Hematopoietic multipotent progenitor cell (in vitro differentiated cells): ENCODE results near the gene GTF2F2. TPM values are rescaled to one million over a fixed set of nuclear protein-coding genes. Genes with fewer than 3 reads are reported as not detected.
"Not testable (repeated sequence)": the region's sequence is repeated elsewhere in the genome, so short reads cannot be mapped to it uniquely, and the experiment has no call there.

ENCODE experiments used
- DNase-seq, 3 donors: peaks; one replicate each; pipeline ENCODE4 v3.0.0-alpha.2; 2011 to 2015; ENCODE audit warnings: low read depth in 2 of 3, low spot score in 2 of 3
- total RNA-seq: library from RNA; depleted of rRNA; stranded (reverse); fragments of >200 nt; gene quantifications from one replicate; pipeline ENCODE4 v1.2.3, GENCODE V29; 2012

GTF2F2 gene
- total RNA-seq, 1 donor: 9.7 TPM

DNA sequence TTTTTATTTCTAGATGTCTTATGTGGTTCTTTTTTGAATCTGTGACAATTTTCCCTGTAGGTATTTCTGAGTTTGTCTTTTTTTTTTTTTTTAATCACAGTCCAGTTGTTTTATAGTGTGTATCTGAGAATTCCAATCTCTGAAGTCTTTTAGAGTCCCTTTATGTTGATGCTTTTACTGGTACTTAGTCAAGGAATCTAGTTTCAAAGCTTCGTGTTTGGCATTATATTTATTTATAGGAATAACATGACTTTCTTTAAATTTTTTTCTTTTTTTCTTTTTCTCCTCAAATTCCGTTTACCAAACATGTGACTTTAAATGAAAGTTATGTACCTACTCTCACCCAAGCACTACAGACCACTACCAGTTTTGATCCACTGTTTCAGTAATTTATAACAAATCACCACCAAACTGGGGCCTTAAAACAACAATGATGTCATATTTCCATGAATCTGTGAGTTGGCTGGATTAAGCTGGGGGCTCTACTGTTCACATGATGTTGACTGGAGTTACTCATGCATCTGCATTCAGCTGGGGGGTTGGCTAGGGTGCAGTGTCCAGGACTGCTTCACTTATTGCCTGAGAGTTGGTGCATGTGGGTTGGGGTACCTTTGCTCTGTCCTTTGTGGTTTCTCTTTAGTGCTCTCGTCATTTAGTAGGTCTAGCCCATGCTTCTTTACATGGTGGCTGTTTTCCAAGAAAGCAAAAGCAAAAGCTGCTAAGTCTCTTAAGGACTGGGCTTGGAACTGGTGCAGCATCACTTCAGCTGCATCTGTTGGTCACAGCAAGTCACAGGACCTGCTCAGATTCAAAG lies 58.2 kb downstream of the GTF2F2 start:
- DNase-seq: no peak

DNA sequence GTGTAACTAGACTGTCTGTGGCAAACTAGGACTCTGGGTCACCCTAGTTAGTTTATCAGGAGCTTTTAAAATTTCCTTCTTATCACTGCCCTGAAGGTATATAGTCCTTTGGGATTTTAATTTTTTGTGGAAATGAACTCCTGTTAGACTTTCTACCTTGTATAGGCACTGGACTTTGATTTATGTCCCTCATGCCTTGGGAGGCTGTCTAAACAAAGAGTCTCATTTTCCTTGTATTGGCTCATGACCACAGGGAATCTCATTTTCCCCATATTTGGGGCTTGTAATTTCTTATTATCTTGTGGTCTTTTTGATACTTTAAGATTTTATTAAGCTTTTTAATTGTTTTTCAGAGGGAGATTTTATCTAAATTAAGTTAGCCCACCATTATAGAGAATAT lies 59.1 kb downstream of the GTF2F2 start:
- no peak for DNase-seq

DNA sequence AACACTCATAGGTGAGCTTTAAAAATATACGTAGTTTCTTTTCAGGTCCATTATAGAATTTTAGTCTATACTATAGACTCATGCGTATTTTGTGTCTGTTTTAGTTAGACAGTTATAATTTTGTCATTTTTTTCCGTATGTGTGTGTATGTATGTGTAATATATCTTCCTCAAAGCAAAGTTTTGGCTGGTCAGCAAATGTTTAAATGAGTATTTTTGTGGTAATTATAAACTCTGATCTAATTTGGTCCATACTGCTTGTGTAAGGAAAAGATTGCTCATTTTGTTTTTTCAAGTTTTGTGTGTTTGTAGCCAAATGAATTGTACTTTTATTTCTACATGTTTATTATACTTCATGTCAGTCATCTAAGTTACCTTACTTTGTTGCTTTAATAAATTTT lies 60.0 kb downstream of the GTF2F2 start:
- no peak for DNase-seq

DNA sequence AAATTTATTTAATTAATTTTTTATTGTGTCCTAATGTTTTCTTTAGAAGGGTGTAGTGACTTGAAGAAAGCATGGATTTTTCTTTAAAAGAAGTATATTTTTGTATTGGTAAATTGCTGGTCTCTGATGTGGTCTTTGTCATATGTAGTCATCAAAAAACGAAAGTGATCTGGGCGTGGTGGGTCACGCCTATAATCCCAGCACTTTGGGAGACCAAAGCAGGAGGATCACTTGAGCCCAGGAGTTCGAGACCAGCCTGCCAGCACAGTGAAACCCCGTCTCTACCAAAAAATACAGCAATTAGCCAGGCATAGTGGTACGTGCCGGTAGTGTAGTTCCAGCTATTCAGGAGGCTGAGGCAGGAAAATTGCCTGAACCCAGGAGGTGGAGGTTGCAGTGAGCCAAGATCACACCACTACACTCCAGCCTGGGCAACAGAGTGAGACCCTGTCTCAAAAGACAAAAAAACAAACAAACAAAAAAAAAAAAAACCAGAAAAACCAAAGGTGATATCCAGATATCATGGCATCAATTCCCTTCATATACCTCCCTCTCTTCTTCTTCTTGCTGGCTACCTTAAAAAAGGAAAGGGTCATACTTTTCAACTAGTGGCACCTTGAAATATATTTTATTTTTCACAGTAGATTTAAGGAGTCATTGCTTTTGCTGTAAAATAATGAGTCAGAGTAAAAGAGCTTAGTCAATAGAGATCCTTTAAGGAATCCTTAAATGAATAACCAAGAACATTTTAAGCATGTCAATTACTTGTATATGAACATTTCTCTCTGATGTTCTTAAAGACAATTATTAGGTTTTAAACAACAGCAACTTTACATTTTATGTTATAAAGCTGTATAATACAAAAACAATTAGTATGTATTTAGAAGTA lies 60.6 kb downstream of the GTF2F2 start:
- no peak for DNase-seq

DNA sequence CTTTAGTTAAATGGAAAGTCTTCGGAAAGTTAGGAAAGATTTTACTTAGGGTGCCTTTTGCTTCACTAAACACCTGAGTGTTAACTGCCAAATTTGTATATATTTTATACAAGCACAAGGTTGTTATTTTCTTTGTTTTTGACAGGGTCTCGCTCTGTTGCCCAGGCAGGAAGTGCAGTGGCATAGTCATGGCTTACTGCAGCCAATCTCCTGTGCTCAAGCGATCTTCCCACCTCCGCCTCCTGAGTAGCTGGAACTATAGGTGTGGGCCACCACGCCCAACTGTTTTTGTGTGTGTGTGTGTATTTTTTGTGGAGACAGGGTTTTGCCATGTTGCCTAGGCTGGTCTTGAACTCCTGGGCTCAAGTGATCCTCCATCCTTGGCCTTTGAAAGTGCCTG lies 64.4 kb downstream of the GTF2F2 start:
- DNase-seq: no peak

DNA sequence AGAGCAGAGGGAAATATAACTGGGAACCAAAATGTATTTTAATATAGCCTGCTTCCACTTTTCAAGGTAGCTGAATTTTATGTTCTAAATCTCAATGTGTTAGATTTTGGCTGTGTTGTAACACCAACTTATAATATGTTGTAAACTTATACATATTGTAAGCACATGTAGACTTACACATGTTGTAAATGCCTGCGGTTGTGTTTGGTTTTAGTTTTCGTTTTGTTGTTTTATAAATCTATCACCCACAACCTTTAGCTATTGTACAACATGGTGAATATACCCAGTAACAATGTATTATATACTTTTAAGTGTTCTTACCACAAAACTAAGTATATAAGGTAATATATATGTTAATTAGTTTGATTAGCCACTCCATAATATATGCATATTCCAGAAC lies 65.0 kb downstream of the GTF2F2 start:
- DNase-seq: no peak

DNA sequence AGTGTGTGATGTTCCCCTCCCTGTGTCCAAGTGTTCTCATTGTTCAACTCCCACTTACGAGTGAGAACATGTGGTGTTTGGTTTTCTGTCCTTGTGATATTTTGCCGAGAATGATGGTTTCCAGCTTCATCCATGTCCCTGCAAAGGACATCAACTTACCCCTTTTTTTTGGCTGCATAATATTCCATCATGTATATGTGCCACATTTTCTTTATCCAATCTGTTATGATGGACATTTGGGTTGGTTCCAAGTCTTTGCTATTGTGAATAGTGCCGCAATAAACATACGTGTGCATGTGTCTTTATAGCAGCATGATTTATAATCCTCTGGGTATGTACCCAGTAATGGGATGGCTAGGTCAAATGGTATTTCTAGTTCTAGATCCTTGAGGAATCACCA lies 68.8 kb downstream of the GTF2F2 start:
- not testable (repeated sequence) for DNase-seq

DNA sequence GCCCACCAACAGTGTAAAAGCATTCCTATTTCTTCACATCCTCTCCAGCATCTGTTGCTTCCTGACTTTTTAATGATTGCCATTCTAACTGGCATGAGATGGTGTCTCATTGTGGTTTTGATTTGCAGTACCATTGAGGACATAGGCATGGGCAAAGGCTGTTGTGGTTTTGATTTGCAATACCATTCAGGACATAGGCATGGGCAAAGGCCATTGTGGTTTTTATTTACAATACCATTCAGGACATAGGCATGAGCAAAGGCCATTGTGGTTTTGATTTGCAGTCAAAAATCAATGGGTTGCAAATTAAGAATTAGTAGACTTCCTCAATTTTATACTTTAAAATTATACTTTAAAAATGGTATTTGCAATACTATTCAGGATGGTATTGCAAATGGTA lies 69.2 kb downstream of the GTF2F2 start:
- not testable (repeated sequence) for DNase-seq

DNA sequence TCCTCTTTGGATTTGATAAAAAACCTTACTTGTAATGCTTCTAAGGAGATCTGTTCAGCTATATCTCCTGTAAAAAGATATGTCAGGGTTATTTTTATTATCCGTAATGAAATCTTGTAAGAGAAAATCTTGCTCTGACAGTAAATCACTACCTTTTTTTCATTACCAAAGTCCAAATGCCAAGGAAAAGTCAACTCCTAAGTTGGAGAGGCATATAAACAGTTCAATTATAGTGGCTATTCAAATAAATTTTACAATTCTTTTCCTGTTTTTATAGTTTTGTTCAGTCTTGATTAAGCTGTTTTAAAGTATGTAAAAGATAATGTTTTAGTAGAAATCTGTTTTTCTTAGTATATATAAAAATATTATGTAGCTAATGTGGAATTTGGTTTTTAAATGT lies 71.6 kb downstream of the GTF2F2 start:
- DNase-seq: no peak

DNA sequence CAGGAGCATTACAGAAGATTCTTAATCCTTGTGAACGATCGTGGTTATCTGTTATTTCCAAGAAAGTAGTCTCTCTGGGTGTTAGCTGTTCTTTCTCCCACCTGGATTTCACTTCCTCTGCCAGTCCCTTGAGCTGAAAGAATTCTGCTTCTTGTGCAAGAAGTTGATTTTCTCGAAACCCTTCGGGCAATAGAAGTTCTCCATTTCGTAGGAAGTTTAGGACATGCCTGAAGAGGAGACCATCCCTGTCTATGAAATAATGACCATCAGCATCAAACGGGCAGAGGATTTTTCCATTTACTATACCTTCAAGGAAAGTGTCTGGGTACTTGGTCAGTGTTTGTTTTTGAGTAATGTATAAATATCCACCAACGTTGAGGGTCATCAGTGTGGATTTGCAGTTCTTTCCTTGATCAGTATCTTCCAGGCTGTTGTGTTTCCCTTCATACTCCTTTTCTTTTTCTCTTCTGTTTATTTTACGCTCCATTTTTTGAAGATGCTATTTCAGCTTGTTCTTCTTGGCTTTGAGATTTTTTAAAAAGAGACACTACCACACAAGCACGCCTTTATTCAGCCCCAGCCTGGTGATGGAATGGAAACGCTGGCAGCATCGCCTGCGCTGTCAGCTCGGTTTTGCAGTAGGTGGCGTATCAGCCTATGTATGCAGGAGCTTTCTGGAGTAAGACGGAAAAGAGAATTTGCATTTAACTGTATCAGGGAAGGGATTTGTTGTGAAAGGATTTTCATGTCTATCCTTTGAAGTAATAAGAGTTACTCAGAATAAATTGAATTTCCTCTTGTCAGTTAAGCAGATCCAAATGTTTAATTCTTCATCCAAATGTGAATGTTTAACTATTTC lies 74.0 kb downstream of the GTF2F2 start:
- DNase-seq: no peak

DNA sequence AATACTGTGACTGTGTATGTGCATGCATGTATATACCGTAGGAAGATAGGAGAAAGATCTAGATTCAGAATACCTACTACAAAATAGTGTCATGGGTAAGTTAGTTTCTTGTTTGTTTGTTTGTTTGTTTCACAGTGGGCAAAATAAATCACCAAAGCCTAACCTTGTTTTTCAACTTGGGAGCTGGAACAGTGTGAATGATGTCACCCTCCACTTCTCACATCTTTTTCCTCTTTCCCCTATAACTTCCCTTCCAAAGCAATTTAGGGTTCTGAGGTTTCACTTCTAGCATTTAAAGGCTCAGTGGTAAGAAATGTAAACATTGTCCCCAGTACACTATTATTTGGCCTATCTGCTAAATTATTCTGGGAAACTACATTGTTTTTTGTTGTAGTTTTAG lies 75.1 kb downstream of the GTF2F2 start:
- DNase-seq: peak in 1 of 3 donors; percentile 16

DNA sequence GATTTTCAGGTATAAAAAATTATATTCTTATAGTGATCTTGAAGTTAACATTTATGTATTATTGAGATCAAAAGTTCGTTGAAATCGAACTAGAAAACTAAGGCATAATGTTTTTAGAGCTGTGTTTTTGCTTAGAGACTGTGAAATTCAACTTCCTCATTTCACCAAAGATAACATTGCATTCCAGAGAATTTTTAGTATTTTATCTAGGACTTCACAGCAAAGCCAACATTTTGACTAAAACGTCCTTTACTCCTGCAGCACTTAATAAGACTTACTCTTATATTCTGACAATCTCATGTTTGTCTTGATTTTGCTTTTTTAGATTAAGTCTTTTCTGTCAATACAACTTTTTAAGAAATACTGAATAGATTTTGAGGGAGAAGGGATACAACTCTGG lies 75.8 kb downstream of the GTF2F2 start:
- DNase-seq: peak in 1 of 3 donors; percentile 12

DNA sequence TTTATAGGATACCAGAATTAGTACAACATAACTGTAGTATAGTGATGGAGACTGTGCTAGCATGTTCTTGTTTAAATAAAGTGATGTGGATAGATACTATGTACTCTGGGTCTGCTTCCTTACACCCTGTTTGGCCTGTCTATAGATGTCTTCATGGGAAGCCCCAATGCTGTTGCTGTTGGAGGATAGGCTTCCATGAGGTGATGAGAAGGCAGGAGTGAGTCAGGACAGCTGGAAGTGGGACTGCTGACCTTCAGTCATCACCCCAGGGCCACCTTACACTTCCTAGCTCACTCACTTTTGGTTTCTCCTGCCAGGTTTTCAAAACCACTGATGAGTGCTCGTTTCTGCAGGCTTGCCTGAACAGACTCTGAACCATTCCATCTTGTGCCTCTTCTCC lies 76.3 kb downstream of the GTF2F2 start:
- no peak for DNase-seq

DNA sequence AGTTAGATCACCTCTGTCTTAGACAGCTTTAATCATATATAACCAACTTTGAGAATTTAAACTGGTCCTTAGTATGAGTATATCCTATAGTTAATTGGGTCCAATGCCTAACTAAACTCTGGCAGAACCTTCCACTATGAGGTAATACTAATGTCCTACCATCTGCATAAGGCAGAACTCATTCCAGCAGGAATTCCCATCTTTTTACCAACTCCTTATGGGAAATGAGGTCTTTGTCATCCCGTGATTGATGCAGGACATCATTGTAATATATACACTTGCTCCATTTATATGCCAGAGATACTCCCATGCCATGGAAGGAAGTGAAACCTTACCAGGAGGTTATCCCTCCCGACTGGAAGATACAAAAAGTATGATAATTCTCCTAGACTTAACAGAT lies 77.7 kb downstream of the GTF2F2 start:
- DNase-seq: no peak

DNA sequence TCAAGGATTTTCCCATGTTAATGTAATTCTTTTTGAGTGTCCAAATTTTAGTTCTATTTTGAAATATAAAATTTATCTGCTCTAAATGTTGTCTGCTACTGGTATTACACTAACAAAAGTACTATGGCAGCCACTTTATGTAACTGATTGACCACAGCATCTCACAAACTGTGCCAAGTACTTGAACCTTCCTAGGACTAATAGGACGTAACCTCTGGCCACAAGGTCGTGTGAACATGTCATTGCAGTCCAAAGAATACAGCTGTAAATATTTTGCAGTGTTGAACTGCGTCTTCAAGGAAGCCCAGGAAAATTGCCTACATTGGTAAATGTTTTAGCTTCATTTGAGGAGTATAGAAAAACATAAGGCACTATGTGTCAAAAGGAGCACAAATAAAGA lies 78.6 kb downstream of the GTF2F2 start:
- no peak for DNase-seq

DNA sequence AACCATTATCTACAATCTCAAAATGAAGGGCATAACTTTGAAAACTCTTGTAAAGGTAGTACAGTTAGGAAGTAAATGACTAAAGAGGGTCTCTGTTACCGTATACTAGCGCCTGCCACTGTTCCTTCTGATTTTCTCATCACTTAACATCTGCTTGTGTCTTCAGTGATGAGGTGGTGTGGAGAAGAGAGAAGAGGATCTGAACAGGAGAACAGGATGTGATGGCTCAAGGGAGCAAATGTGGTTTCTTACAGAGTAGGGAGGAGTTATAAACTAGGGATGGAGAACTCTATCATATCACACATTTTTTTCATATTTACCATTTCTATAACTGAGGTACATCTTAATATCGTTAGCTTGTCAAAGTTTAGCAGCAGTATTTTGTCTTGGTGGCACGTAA lies 79.4 kb downstream of the GTF2F2 start:
- no peak for DNase-seq

DNA sequence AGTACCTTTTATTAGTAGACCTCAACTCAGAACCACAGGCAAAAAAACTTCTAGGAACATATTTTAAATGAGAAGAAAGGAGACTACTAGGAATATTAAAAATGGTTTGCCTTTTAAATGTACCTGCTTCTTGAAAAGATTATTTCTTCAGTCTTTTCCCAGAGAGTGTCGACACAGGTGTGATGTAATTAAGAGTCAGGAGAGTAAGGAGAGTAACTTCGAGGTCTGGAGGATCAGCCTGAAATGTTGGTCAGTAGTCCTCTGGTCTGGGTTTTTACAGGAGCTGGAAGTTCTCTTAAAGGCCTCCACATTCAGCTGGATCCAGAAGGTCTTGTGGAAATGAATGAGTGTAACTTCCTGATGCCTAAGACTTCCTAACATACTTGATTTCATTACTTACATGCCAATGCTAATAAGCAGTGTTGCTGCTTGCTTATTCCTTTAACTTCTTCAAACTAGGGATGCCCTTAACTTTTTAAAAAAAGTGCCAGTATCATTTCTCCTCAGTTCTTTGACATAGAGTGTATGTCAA lies 80.5 kb downstream of the GTF2F2 start, which contains the start of gene KCTD4:
Gene KCTD4 (minus strand): TSS at position 345 of the 532 bp plus-strand sequence. CDS start 6,478 bp downstream, outside the sequence.
- DNase-seq: no peak

DNA sequence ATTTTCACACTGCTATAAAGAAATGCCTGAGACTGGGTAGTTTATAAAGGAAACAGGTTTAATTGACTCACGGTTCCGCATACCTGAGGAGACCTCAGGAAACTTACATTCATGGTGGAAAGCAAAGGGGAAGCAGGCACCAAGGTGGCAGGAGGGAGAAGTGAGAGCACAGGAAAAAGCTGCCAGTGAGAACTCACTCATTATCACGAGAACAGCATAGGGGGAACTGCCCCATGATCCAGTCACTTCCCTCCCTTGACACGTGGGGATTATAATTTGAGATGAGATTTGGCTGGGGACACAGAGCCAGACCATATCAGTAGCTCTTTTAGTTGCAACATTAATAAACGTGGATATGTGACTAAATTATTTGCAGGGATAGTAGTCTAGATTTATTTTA lies 84.8 kb downstream of the GTF2F2 start:
- peak in 1 of 3 donors; percentile 39 for DNase-seq

DNA sequence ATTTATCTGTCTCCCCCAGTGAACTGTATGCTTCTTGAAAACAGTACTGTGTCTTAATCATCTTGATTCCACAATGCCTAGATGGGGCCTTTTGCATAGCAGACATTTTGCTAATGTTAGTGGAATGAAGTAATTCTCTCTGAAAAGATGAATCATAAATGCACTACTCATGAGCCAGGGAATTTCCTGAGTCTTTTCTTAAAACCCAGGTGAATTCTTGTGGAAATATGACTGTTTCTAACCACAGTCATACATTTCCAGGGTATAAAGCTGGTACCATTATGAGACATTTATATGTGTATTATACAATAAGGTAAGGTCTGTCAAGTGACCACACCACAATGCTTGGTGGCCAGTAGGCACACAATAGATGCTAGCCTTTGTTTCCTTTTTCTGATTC lies 86.0 kb downstream of the GTF2F2 start:
- DNase-seq: no peak

DNA sequence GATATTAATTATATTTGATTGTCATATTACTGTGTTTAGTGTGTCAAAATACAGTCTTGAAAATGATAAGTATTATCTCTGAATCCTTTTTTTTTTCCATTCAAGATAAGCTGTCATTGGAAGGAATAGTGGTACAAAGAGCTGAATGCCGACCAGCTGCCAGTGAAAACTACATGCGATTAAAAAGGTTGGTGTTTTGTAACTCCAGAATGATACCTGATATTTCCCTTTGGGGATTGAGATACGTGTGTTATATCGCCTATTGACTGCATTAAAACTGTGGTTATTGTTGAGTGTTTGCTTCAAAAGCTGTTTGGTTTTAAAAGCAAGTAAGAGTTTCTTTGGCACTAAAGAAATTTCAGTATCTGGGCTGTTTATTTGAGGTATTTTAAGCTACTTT lies 87.0 kb downstream of the GTF2F2 start:
- DNase-seq: no peak

DNA sequence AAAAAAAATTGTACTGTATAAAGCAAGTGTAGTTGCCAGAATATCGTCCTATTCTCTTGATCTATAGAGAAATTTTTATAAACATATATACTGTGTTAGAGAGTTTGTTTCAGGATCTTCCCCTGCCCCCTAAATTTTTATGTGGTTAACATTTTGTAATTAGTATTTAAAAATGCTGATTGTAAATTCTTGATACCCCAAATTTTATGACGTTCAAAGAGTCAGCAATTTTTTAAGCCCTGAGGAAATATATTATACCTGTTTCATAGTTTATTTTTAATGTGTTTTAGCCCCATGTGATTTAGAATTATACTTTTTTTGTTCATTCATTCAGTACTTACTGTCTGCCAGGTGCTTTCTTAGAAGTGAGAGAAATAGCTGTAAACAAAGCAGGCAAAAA lies 87.8 kb downstream of the GTF2F2 start:
- no peak for DNase-seq
